HepG2 (cell line): ENCODE results near the gene CD248. TPM values are rescaled to one million over a fixed set of nuclear protein-coding genes. Genes with fewer than 3 reads are reported as not detected.
A peak's percentile ranks its signal among the peaks of the same experiment; 100 is the strongest.

ENCODE experiments used
- AHR ChIP-seq: IDR thresholded peaks from 2 replicates; pipeline ENCODE4 v1.6.1; 2018; ENCODE audit warnings: missing genetic modification reagents, missing compliant biosample characterization
- ATF2 ChIP-seq: sonication (generic); formaldehyde crosslinking; IDR thresholded peaks from 2 replicates; pipeline ENCODE4 v1.4.0; 2020; ENCODE audit warnings: missing genetic modification reagents
- FOSL1 ChIP-seq: sonication (generic); formaldehyde crosslinking; IDR thresholded peaks from 2 replicates; pipeline ENCODE4 v1.9.0; 2021; ENCODE audit warnings: missing genetic modification reagents, borderline replicate concordance
- HNRNPH1 ChIP-seq: fragments of 200-400 bp; formaldehyde crosslinking; optimal IDR thresholded peaks from 2 replicates; pipeline ENCODE3; 2017; ENCODE audit warnings: mild to moderate bottlenecking, low read depth, low read length
- NBN ChIP-seq: fragments of 450-650 bp; conservative IDR thresholded peaks from 2 replicates; pipeline ENCODE4 v1.6.1; 2017
- NPAS2 ChIP-seq: sonication (generic); formaldehyde crosslinking; IDR thresholded peaks from 2 replicates; pipeline ENCODE4 v1.8.0; 2022; ENCODE audit warnings: mild to moderate bottlenecking, missing genetic modification reagents, borderline replicate concordance
- PHF8 ChIP-seq: sonication (generic); formaldehyde crosslinking; IDR thresholded peaks from 2 replicates; pipeline ENCODE4 v1.5.0; 2020; ENCODE audit warnings: missing genetic modification reagents
- REPIN1 ChIP-seq: sonication (generic); formaldehyde crosslinking; IDR thresholded peaks from 2 replicates; pipeline ENCODE4 v1.8.0; 2022; ENCODE audit warnings: missing genetic modification reagents, low read depth, mild to moderate bottlenecking, borderline replicate concordance
- SMARCE1 ChIP-seq: fragments of 450-650 bp; IDR thresholded peaks from 2 replicates; pipeline ENCODE4 v1.6.1; 2017; ENCODE audit warnings: borderline replicate concordance
- SNAPC4 ChIP-seq: sonication (generic); formaldehyde crosslinking; IDR thresholded peaks from 2 replicates; pipeline ENCODE4 v1.4.0; 2020; ENCODE audit warnings: mild to moderate bottlenecking, missing genetic modification reagents
- TCF7L2 ChIP-seq: IDR thresholded peaks from 2 replicates; pipeline ENCODE4 v1.6.1; 2011; ENCODE audit warnings: mild to moderate bottlenecking, low read depth, low read length, moderate library complexity
- TRAFD1 ChIP-seq: sonication (generic); formaldehyde crosslinking; IDR thresholded peaks from 2 replicates; pipeline ENCODE4 v1.5.1; 2020; ENCODE audit warnings: missing genetic modification reagents, mild to moderate bottlenecking, borderline replicate concordance
- ZFAT ChIP-seq: sonication (generic); formaldehyde crosslinking; conservative IDR thresholded peaks from 2 replicates; pipeline ENCODE4 v1.8.1; 2023; ENCODE audit warnings: missing genetic modification reagents, inconsistent platforms
- ZKSCAN1 ChIP-seq: fragments of 150-350 bp; IDR thresholded peaks from 2 replicates; pipeline ENCODE4 v1.6.1; 2014; ENCODE audit warnings: low read length
- ZMYM4 ChIP-seq: sonication (generic); formaldehyde crosslinking; IDR thresholded peaks from 2 replicates; pipeline ENCODE4 v1.8.1; 2023; ENCODE audit warnings: mild to moderate bottlenecking, missing genetic modification reagents
- ZNF17 ChIP-seq: sonication (generic); formaldehyde crosslinking; IDR thresholded peaks from 2 replicates; pipeline ENCODE4 v1.5.0; 2020; ENCODE audit warnings: mild to moderate bottlenecking, missing genetic modification reagents
- ZNF260 ChIP-seq: sonication (generic); formaldehyde crosslinking; IDR thresholded peaks from 2 replicates; pipeline ENCODE4 v1.4.0; 2020; ENCODE audit warnings: missing genetic modification reagents, low read depth, mild to moderate bottlenecking, borderline replicate concordance
- ZNF441 ChIP-seq: sonication (generic); formaldehyde crosslinking; IDR thresholded peaks from 2 replicates; pipeline ENCODE4 v1.7.0; 2021; ENCODE audit warnings: missing genetic modification reagents, borderline replicate concordance
- ZNF605 ChIP-seq: sonication (generic); formaldehyde crosslinking; IDR thresholded peaks from 2 replicates; pipeline ENCODE4 v1.8.0; 2022; ENCODE audit warnings: mild to moderate bottlenecking, missing genetic modification reagents
- ZNF713 ChIP-seq: sonication (generic); formaldehyde crosslinking; IDR thresholded peaks from 2 replicates; pipeline ENCODE4 v1.4.0; 2020; ENCODE audit warnings: mild to moderate bottlenecking, missing genetic modification reagents
- ZNF75D ChIP-seq: sonication (generic); formaldehyde crosslinking; IDR thresholded peaks from 2 replicates; pipeline ENCODE4 v1.8.1; 2023; ENCODE audit warnings: missing genetic modification reagents, mild to moderate bottlenecking, borderline replicate concordance
- ZNF790 ChIP-seq: sonication (generic); formaldehyde crosslinking; IDR thresholded peaks from 2 replicates; pipeline ENCODE4 v1.8.0; 2022; ENCODE audit warnings: missing genetic modification reagents, mild to moderate bottlenecking, borderline replicate concordance
- ZNF891 ChIP-seq: sonication (generic); formaldehyde crosslinking; IDR thresholded peaks from 2 replicates; pipeline ENCODE4 v1.5.0; 2020; ENCODE audit warnings: mild to moderate bottlenecking, missing genetic modification reagents
- polyA plus RNA-seq, 8 experiments: library from polyadenylated mRNA; depleted of rRNA in 3 of 8; stranded (reverse) in 7 of 8; unstranded in 1 of 8; fragments of >200 nt; fragmentation: Illumina TruSeq in 4 of 8; extraction: Trizol in 4 of 8; gene quantifications; 2 replicates each; pipeline versions ENCODE4 v1.2.1 to v1.2.3, GENCODE V29; 2011 to 2016; ENCODE audit warnings: low read depth in 4 of 8, missing spikeins in 1 of 8, mixed read lengths in 1 of 8; ENCODE audit not compliant: insufficient read depth in 1 of 8
- total RNA-seq, 5 experiments: library from RNA; depleted of rRNA; stranded (reverse); fragments of >200 nt; fragmentation: Illumina TruSeq; extraction: Trizol; gene quantifications; 2 replicates each; pipeline ENCODE4 v1.2.3, GENCODE V29; 2016; ENCODE audit warnings: low read depth in 1 of 5

The CD248 gene
- total and polyA plus RNA-seq, 2 of the 13 experiments (the other 11 are each of a cell fraction or from before 2014, with no cell fraction given) = 0.25 to 0.35 TPM

- TF ChIP-seq PHF8 (CRISPR knock-in tag) = peak; percentile 51; the same call in 1 of the 2 replicates
- peak; percentile 87 for TF ChIP-seq REPIN1 (CRISPR knock-in tag)
- TF ChIP-seq ZNF441 (CRISPR knock-in tag) = no peak; the same call in 1 of the 2 replicates
- no peak for TF ChIP-seq ZNF713 (CRISPR knock-in tag)
- TF ChIP-seq ZNF605 = peak; percentile 67
- TF ChIP-seq ZKSCAN1 = no peak
- TF ChIP-seq ZMYM4 = peak; percentile 54; the same call in 1 of the 2 replicates
- TF ChIP-seq HNRNPH1 = no peak
- TF ChIP-seq TRAFD1 (CRISPR knock-in tag) = no peak; the same call in 1 of the 2 replicates
- TF ChIP-seq SMARCE1 = no peak
- no peak for TF ChIP-seq NBN
- no peak for TF ChIP-seq TCF7L2
- 0 out of 2 replicates have a peak, but pooled peaks have one; percentile 37 for TF ChIP-seq FOSL1 (CRISPR knock-in tag)
- peak; percentile 89 for TF ChIP-seq ZNF891 (CRISPR knock-in tag)
- TF ChIP-seq ZNF790 (CRISPR knock-in tag) = no peak
- TF ChIP-seq ZNF17 = no peak
- TF ChIP-seq ZNF75D (CRISPR knock-in tag) = no peak
- no peak for TF ChIP-seq NPAS2 (CRISPR knock-in tag)
- TF ChIP-seq AHR (CRISPR knock-in tag) = peak; percentile 58
- TF ChIP-seq SNAPC4 = no peak
- TF ChIP-seq ATF2 (CRISPR knock-in tag) = peak; percentile 75; the same call in 1 of the 2 replicates
- TF ChIP-seq ZNF260 (CRISPR knock-in tag) = no peak
- no peak for TF ChIP-seq ZFAT (CRISPR knock-in tag)
These were observed 19.6 kb upstream of the CD248 start, which contains the start of gene RIN1 (continued) for GRCh38 chr11:66336234-66337102.
